IPS-NIHi11 (cell line): Measurements from ENCODE around the gene CCDC171.
"Not testable (repeated sequence)": the region's sequence is repeated elsewhere in the genome, so short reads cannot be mapped to it uniquely, and the experiment has no call there.

Source experiments
- DNase-seq: peaks from one replicate; pipeline ENCODE4 v3.0.0; 2012; ENCODE audit warnings: mixed read lengths, low spot score

Gene CCDC171

DNA sequence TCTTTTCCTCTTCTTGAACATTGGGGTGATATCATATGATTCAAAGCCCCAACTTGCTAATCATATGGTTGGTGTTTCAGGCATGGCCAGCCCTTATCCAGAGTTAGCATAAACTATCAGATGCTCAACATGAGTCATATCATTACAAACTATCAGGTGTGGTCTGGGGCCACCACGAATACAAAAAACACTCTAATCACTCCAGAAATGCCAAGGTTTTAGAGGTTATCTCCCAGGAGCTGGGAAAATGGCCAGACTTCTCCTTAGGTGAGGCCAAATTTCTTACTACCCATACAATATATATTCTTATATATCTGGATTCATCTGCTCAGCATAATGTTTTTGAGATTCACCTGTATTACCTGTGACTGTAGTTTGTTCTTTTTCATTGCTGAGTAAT is 210.5 kb downstream of the CCDC171 start:
- no peak for DNase-seq

DNA sequence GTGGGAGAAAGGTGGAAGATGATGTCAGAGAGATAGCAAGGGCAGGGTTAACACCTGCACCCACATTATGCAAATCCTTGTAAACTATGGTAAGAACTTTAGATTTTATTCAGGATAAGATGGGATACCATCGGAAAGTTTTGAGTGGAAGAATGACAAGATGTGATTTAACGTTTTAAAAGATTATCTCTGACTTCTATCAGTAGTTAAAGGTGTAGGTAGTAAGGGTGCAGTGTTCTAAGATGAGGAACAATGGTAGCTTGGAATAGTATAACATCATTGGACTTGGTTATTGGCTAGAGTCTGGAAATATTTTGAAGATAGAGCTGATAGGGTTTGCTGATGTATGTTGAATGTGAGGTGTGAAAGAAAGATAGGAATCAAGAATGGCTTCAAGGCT is 211.3 kb downstream of the CCDC171 start:
- no peak for DNase-seq

DNA sequence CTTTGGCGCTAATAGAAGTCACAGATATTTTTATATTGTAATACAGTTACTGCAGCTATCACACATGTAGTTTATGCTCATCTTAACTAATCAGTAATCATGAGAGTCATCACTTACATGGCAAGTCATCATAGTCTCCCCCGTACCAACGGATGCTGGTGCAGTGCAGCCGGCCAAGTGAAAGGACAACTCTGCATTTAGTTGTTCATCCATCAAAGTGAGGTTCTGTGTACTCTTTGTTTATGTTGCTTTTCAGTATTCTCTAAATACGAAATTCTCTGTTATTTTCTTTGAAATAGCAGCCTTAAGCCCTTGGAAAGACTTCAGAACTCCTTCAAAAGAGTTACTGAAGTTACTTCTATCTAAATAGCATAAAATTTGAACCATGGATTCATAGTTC is 216.7 kb downstream of the CCDC171 start:
- no peak for DNase-seq

DNA sequence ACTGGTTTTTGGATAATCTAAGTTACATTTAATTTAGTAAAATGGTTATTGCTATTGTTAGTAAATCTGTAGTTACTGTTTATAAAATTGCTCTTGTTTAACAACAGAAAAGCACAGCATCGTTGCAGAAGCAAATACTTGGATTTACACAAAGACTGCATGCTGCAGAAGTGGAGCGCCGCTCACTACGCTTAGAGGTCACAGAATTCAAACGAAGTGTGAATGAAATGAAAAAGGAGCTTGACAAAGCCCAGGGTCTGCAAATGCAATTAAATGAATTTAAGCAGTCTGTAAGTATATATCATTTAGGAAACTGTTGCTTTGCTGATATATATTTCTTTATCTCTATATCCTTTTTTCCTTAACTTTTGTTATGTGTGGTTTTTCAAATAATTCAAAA is 226.0 kb downstream of the CCDC171 start:
- no peak for DNase-seq

DNA sequence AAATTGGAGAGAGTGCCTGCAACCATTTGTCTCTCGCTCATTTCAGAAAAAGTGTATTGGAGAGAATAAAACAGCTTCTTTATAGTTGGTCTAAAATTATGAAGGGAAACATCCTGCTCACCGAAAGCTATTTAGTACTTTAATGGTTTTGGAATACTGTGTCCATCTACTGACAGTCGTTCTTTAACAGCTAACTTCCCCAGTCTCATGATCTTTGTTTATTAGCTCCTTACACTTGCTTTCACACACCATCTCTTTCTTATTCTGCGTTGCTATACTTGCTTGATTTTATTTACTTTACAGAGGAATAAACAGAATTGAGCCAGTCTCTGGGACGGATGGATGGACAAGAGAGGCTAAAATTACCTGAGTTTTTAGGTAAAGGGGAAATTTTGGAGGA is 229.3 kb downstream of the CCDC171 start:
- DNase-seq, result no peak

DNA sequence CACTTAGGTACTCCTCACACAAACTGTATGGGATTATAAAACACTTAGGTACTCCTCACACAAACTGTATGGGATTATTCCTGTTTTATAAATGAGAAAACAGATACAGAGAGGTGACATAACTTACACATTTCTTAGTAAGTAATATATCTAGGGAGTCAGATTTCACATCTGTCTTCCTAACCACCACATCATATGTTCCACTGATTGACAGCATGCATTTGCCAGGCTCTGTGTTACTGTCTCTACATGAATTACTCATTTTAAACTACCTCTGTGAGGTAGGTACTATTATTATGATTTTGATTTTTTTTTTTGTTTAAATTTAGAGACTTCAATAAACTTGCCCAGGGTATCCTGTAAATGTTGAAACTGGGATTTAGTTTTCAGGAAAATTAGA is 232.7 kb downstream of the CCDC171 start:
- DNase-seq, result no peak

DNA sequence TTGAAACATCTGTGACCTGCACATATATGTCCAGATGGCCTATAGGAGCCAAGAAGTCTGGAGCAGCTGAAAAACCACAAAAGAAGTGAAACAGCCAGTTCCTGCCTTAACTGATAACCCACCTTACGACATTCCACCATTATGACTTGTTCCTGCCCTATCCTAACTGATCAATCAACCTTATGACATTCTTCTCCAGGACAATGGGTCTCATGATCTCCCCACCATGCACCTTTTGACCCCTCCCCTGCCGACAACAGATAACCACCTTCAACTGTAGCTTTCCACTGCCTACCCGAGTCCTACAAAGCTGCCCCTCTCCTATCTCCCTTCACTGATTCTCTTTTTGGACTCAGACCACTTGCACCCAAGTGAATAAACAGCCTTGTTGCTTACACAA is 233.8 kb downstream of the CCDC171 start:
- no peak for DNase-seq

DNA sequence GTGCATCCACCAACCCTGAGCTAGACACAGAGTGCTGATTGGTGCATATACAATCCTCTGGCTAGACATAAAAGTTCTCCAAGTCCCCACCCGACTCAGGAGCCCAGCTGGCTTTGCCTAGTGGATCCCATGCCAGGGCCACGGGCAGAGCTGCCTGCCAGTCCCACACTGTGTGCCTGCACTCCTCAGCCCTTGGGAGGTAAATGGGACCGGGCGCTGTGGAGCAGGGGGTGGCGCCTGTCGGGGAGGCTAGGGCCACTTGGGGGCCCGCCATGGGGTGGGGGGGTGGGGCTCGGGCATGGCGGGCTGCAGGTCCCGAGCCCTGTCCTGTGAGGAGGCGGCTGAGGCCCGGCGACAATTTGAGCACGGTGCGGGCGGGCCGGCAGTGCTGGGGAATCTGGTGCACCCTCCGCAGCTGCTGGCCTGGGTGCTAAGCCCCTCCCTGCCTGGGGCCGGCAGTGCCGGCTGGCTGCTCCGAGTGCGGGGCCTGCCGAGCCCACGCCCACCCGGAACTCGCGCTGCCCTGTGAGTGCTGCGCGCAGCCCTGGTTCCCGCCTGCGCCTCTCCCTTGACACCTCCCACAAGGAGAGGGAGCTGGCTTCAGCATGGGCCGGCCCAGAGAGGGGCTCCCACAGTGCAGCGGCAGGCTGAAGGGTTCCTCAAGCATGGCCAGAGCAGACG is 257.5 kb downstream of the CCDC171 start:
- not testable (repeated sequence) for DNase-seq

DNA sequence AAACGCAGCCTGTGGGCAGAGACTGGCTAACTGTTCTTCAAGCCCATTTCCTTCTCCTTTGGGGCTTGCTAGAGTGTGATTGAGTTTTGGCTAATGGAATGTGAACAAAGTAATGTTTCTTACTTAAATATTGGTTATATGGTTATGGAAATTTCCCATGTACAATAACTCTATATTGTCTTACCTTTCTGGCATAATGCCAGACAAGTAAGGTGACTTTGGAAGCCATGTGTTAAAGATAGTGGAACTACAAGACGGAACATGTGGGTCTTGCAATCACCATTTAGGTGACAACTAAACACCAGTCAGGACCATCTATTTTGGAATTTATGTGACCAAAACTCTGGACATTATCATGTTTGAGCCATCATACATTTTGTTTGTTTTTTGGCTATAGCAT is 260.2 kb downstream of the CCDC171 start:
- DNase-seq, result no peak

DNA sequence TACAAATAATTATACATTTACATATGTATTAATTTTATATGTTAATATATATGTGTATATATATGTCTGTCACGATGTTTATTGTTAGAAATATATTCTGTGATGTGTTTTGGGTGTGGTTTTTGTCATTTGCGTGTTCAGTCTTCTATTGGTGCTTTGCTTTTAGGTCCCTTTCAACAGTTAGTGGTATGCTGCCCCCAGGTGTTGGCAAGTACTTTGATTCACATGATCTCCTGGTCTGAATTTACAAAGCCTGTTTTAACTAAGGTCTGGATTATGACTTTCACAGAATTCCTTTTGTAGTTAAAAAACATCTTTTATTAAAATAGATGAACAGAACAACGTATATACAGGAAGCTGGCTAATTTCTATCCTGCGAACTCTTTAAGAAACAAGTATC is 271.5 kb downstream of the CCDC171 start:
- peak; percentile 20 for DNase-seq

DNA sequence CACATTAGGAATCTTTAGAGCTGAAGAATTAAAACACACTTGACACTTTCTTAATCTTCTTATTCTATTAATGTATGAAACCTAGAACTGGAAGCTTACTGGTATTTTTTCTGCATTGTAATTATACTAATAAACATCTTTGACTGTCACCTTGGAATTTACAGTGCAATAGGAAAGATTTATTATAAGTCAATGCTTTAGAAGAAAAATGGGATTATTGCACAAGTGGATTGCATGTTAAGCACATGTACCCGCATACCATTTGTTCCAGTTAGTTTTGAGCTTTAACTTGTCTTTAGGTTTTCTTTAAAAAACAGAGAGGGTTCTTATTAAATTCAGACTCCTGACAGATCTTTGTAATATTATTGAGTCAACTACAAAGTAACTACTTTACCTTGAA is 278.5 kb downstream of the CCDC171 start:
- DNase-seq, result no peak

DNA sequence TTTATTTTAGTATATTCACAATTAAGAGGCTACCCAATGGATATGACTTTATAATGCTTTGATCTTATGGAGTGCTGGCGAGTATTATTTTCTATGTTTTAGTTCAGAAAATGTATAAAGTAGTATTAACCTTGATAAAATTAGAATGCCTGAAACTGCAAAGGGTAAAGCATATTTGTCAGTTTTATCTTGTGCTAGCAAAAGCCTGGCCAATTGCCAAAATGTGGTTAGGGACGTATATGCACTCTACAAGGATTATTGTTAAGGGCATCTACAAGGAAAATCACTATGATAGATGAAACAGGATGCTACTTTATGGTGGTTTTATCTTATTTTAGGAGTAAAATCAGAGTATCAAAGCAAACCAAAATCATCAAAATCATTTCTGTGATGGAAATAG is 281.7 kb downstream of the CCDC171 start:
- no peak for DNase-seq

DNA sequence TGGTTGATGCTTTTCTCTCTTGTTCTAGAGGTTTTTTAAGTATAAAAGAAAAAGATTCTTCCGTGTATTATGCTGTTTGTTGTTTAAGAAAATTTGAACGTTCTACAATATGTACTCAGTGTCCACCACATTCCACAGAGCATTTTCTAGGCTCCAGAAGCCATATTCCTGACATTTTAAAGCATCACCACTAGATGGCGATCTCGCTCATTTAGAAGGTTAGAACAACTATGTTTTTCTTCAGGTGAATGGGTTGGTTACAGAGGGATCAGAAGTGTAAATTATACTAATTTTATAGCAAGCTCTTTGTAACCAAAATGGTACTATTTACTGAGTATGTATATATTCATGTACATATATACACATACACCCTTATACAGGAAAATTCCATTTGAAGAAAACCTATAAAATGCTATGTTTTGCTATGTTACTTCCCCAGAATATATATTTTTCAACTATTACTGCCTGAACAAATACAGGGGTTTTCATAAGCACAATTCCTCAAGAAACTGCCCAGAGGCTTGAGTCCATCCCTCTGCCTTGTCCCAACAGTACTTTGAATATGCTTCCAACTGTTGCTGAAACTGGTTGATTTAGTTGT is 284.3 kb downstream of the CCDC171 start:
- peak; percentile 60 for DNase-seq

DNA sequence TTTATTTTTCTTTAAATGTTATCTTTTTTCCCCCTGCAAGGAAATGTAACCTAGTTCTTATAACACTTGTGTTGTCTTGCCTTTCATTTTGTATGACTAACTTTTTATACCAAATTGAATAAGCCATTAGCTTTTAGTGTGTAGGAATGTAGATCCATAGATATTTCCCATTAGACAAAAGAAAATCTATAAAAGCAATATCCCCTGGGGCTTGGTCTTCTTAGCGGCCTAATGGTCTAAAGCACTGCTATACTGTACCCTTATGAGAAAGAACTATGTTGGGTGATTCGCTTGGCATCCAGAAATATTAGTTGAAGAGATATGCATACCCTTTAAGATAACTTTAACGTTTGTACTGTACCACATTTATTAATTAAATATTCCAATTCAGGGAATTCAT is 289.2 kb downstream of the CCDC171 start:
- no peak for DNase-seq

DNA sequence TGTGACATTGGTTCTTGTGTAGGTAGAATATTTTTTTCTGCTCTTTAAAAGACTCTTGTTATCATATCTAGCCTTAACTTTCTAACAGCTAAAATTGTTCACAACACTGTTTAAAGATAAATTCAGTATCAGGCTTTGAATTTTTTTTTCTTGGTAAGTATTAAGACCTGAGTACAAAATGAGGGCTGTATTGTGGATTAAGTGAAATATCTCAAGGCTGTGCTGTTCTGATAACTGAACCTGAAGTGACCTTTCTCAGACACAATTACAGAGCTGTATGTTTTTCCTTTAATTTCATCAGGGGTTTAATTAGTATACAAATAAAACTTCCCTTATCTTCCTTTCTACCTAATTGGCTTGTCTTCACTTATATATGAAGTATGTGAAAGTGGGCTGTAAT is 290.5 kb downstream of the CCDC171 start:
- no peak for DNase-seq

DNA sequence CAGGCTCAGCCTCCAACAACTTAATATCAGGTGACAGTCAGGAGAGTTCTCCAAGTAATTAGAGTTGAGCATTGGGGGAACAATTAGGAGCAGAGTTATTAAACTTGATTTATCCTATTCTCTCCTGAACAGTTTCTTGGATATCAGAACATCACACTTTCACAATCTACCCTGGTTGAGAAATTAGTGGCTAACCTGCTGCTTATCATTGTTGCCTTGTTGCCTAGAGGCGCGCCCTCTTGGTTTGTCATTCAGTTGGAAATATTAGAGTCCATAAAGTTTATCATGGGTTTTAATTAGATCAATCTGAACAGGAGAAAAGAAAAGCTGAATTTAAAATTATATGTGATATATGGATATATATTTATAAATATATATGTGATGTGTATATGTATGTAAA is 291.1 kb downstream of the CCDC171 start:
- DNase-seq, result no peak

DNA sequence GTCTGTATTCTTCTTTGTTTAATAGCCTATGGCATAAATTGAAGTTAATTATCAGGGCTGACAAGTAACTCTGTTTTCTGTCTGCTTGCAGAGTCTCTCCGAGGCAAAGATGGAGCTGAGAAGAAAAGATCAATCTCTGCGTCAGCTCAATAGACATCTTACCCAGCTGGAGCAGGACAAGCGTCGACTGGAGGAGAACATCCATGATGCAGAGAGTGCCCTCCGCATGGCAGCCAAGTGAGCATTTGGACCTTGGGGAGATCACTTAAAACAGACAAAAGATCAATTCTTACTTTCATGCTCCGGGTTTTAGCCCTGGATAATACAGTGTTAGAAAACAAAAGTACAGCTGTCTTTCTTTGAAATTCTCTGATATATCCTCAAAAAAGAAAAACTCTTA is 293.8 kb downstream of the CCDC171 start:
- no peak for DNase-seq

DNA sequence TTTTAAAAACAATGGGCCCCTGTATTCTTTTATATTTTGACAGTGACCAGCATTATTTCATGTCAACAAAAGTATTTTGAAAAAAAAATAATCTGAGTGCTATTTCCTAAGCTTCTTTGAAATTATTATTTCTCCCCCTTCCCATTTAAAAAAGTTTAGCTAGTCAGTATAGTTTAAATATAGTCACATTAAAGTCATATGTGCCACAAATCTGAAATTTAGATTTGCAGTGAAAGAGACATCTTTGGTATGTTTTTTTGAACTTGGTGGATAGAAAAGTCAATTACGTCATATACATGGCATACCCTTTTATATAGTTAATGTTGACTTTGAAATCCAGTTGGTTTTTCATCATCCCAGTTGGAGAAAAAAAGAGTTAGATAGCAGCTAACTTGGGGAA is 297.0 kb downstream of the CCDC171 start:
- no peak for DNase-seq

DNA sequence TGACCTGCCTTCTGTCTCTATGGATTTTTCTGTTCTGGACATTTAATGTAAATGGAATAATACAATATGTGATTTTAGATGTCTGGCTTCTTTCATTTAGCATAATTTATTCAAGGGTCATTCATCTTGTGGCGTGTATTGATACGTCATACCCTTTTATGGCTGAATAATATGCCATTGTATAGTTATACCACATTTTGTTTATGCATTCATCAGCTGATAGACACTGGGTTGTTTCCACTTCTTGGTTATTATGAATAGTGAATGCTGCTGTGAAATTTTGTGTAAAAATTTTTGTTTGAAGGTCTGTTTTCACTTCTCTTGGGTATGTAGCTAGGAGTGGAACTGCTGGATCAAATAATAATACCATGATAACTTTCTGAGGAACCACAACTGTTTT is 298.9 kb downstream of the CCDC171 start:
- no peak for DNase-seq

DNA sequence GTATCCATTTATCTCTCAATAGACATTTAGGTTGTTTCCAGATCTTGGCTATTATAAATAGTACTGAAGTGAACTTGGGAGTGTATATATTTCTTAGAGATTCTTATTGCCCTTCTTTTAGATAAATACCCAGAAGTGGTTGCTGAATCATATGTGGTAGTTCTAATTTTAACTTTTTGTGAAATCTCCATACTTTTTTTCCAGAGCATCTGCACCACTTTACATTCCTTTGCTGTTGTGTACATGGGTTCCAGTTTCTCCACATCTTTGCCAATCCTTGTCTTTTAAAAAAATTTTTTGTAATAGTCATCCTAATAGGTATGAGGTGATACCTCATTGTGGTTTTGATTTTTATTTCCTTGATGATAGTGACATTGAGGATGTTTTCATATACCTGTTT is 303.7 kb downstream of the CCDC171 start:
- DNase-seq, result no peak

DNA sequence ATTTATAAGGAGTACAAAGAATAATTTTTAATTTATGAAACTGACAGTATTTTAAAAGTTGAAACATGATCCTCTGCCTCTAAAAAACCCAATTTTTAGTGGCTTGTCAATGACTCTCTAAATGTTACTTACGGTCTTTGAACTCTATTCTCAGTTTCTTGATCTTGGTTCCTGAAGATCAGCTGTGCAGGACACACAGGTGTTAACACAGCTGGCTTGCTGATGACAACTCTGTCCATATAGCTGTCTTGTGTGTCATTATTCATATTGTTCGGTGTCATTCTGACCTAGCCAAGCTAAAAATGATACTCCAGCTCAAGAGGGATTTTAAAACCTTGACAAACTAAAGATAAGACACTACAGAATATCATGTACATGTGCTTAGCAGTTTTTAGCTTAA is 314.5 kb downstream of the CCDC171 start:
- no peak for DNase-seq

DNA sequence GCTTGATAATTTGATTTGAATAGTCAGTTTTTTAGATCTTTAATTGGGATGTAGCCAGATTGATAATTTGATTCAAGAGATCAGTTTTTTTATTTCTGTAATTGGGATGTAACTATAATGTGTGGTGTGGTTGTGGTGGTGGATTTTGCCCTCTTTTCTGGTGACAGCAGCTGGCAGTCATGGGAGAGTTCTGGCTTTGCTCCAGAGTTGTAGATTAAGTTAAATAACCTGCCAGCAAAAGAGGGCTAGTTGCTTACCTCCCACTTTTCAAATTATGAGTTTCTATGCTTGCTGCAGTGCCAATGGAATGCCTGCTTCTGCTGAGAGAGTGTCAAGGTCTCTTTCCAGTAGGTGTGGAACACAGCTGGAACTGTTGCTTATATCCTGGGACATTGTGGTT is 315.1 kb downstream of the CCDC171 start:
- DNase-seq, result no peak

DNA sequence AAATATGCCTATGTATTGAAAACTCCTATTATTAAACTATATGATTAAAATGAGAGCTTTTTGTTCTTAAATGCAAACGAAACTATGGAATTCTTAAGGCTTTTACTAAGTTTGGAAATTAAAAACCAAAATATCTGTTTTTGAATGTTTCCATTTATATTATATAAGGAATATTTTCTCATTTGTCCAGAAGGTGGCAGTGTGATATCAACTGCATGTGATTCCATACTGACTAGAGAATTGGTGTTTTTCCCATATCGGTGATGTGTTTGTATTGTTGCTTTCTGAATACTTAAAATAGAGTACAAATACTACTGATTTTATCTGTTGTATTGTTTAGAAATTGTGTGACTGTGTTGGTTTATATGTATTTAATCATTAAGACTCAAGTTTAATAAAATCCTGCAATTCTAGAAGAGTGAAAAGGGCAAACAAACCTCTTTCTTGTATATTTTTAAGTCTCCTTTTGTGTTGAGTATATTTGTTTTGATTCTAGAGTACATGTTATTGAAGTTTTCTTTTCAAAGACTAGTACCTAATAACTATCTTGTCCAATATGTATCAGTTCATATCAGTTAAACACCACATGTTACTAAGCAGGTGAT is 320.8 kb downstream of the CCDC171 start:
- peak; percentile 22 for DNase-seq

DNA sequence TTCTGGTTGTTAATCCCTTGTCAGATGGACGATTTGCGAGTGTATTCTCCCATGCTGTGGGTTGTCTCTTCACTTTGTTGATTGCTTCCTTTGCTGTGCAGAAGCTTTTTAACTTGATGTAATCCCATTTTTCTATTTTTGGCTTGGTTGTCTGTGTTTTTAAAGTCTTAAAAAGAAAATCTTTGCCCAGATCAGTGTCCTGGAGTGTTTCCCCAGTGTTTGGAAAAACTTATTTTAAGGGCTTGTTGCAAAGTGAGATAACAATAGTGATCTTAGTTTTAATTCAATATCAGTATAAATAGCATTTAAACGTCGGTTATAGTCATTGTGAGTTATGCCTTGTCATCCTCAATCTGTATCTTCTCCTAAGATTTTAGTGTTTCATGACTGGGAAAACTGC is 329.5 kb downstream of the CCDC171 start:
- DNase-seq, result no peak
